GM18511 (cell line): ENCODE results near the gene FNIP1.
"Not testable (repeated sequence)": the region's sequence is repeated elsewhere in the genome, so short reads cannot be mapped to it uniquely, and the experiment has no call there.

Source experiments
- ATAC-seq: cut with Tn5 transposase; IDR thresholded peaks from one replicate; pipeline ENCODE4 v1.9.1; 2021; ENCODE audit warnings: mild to moderate bottlenecking, moderate library complexity; ENCODE audit not compliant: unreplicated experiment

Gene FNIP1

GRCh38 chr5:131796793-131797693 is at the start of gene FNIP1:
TSS of gene FNIP1 (minus strand) at chr5:131797017. CDS start at chr5:131796921, 96 bp downstream.
- peak; percentile 89 for ATAC-seq

GRCh38 chr5:131846536-131846935 is 49.7 kb upstream of the FNIP1 start:
- ATAC-seq = no peak

- ATAC-seq = no peak
Measured at GRCh38 chr5:131845828-131846227, 49.0 kb upstream of the FNIP1 start.

GRCh38 chr5:131842971-131843370 is 46.2 kb upstream of the FNIP1 start:
- not testable (repeated sequence) for ATAC-seq

- ATAC-seq = not testable (repeated sequence)
Measured at GRCh38 chr5:131832702-131833101, 35.9 kb upstream of the FNIP1 start.

- peak; percentile 59 for ATAC-seq
Measured at GRCh38 chr5:131825404-131826013, 28.7 kb upstream of the FNIP1 start.

- no peak for ATAC-seq
Measured at GRCh38 chr5:131824631-131825030, 27.8 kb upstream of the FNIP1 start.

GRCh38 chr5:131821221-131821620 is 24.4 kb upstream of the FNIP1 start:
- no peak for ATAC-seq

GRCh38 chr5:131818001-131818724 is 21.3 kb upstream of the FNIP1 start:
- no peak for ATAC-seq

- no peak for ATAC-seq
Measured at GRCh38 chr5:131814990-131815389, 18.2 kb upstream of the FNIP1 start.

- no peak for ATAC-seq
Measured at GRCh38 chr5:131812371-131813160, 15.7 kb upstream of the FNIP1 start.

GRCh38 chr5:131810510-131811249 is 13.9 kb upstream of the FNIP1 start:
- ATAC-seq = peak; percentile 80

GRCh38 chr5:131795879-131796792 is 681 bp downstream of the FNIP1 start:
- peak; percentile 31 for ATAC-seq

GRCh38 chr5:131795228-131795627 is 1.6 kb downstream of the FNIP1 start:
- no peak for ATAC-seq

- no peak for ATAC-seq
Measured at GRCh38 chr5:131794586-131794985, 2.2 kb downstream of the FNIP1 start.

GRCh38 chr5:131792896-131793295 is 3.9 kb downstream of the FNIP1 start:
- no peak for ATAC-seq

GRCh38 chr5:131791866-131792265 is 5.0 kb downstream of the FNIP1 start:
- ATAC-seq = no peak

GRCh38 chr5:131790550-131790949 is 6.3 kb downstream of the FNIP1 start:
- ATAC-seq = no peak

GRCh38 chr5:131789765-131790164 is 7.1 kb downstream of the FNIP1 start:
- ATAC-seq = no peak
